Brain microvascular endothelial cell (primary cell): ENCODE measurements around the gene SUSD5.
"Not testable (repeated sequence)": the region's sequence is repeated elsewhere in the genome, so short reads cannot be mapped to it uniquely, and the experiment has no call there.

Source experiments
- DNase-seq: peaks from one replicate; pipeline ENCODE4 v3.0.0-alpha.2; 2020
- H3K27ac ChIP-seq: fragments of 250-450 bp; sonication (Bioruptor Pico); 2 replicates; pipeline ENCODE4 v1.5.1; 2020; ENCODE audit warnings: mild to moderate bottlenecking, moderate library complexity
- H3K27me3 ChIP-seq: fragments of 250-450 bp; sonication (Bioruptor Pico); replicated peaks from 2 replicates; pipeline ENCODE4 v1.5.1; 2020; ENCODE audit warnings: mild to moderate bottlenecking
- H3K36me3 ChIP-seq: fragments of 250-450 bp; sonication (Bioruptor Pico); replicated peaks from 2 replicates; pipeline ENCODE4 v1.5.1; 2020; ENCODE audit warnings: mild to moderate bottlenecking
- H3K4me3 ChIP-seq: 2 replicates; pipeline ENCODE4 v1.5.1; 2011; ENCODE audit warnings: low read depth, mild to moderate bottlenecking, control low read depth, low read length, moderate library complexity
- CTCF ChIP-seq: IDR thresholded peaks from 2 replicates; pipeline ENCODE4 v1.5.1; 2011; ENCODE audit warnings: low read depth, mild to moderate bottlenecking, moderate library complexity, low read length, control low read depth, inconsistent platforms; ENCODE audit errors: missing control alignments
- in situ Hi-C: cut with HindIII; loops from 2 replicates; pipeline ENCODE4 v1.10.0; 2017; ENCODE audit warnings: low sequenced_read_pairs, low pct_ligation_motif_present

Gene SUSD5

GRCh38 chr3:33170531-33170930 lies 48.1 kb downstream of the SUSD5 start:
- H3K27ac ChIP-seq: no peak overlapping the region
- TF ChIP-seq CTCF: no peak
- no peaks in the 10 kb centered on the region for H3K36me3 ChIP-seq
- no peaks in the 10 kb centered on the region for H3K27me3 ChIP-seq
- no peak overlapping the region for H3K4me3 ChIP-seq
- in situ Hi-C loops: no loop called here
- DNase-seq: no peak

- in situ Hi-C loops: no loop called here
- H3K36me3 ChIP-seq: no peaks in the 10 kb centered on the region
- no peaks in the 10 kb centered on the region for H3K27me3 ChIP-seq
- TF ChIP-seq CTCF: no peak
- H3K27ac ChIP-seq: no peak overlapping the region
- H3K4me3 ChIP-seq: no peak overlapping the region
- DNase-seq: no peak
These were observed 50.8 kb downstream of the SUSD5 start for GRCh38 chr3:33167716-33168336.

- H3K27me3 ChIP-seq: no peaks in the 10 kb centered on the region
- in situ Hi-C loops: no loop called here
- TF ChIP-seq CTCF: no peak
- no peak for DNase-seq
- no peak overlapping the region for H3K27ac ChIP-seq
- H3K36me3 ChIP-seq: no peaks in the 10 kb centered on the region
- no peak overlapping the region for H3K4me3 ChIP-seq
These were observed 51.3 kb downstream of the SUSD5 start for GRCh38 chr3:33167284-33167683.

GRCh38 chr3:33166095-33166494 lies 52.5 kb downstream of the SUSD5 start:
- no peaks in the 10 kb centered on the region for H3K27me3 ChIP-seq
- no peak for TF ChIP-seq CTCF
- no peak overlapping the region for H3K4me3 ChIP-seq
- no peak overlapping the region for H3K27ac ChIP-seq
- H3K36me3 ChIP-seq: no peaks in the 10 kb centered on the region
- no peak for DNase-seq
- in situ Hi-C loops: no loop called here

- in situ Hi-C loops: no loop called here
- Histone ChIP-seq H3K4me3 (no peak overlapping the region), H3K27me3 (no peaks in the 10 kb centered on the region), H3K27ac (no peak overlapping the region), H3K36me3 (no peaks in the 10 kb centered on the region)
- TF ChIP-seq CTCF: no peak
- DNase-seq: no peak
These were observed 53.2 kb downstream of the SUSD5 start for GRCh38 chr3:33165372-33165771.

- in situ Hi-C loops, DNase-seq, H3K27ac ChIP-seq, H3K36me3 ChIP-seq, H3K27me3 ChIP-seq, H3K4me3 ChIP-seq: not testable (repeated sequence)
These were observed 56.0 kb downstream of the SUSD5 start for GRCh38 chr3:33162621-33163020.
